Activated B cell treated with CpG ODN at 0.5 μM for 24 hours (primary cell): ENCODE data around the gene CTIF. TPM values are rescaled to one million over a fixed set of nuclear protein-coding genes. Genes with fewer than 3 reads are reported as not detected.
A peak's percentile ranks its signal among the peaks of the same experiment; 100 is the strongest.

Experiments
- ATAC-seq: fragments of 200-7000 bp; cut with Tn5 transposase; one replicate; pipeline ENCODE4 v1.10.0; 2021; ENCODE audit warnings: low read depth, mild to moderate bottlenecking, moderate library complexity
- CTCF ChIA-PET: fragments of 350-600 bp; sonication (Branson Sonifier 250); formaldehyde crosslinking; loops from one replicate; lab custom pipeline; 2021; ENCODE audit warnings: antibody characterized with exemption; lab: Charles Lee
- POLR2A ChIA-PET: fragments of 350-600 bp; sonication (Branson Sonifier 250); formaldehyde crosslinking; loops from one replicate; lab custom pipeline; 2021; ENCODE audit warnings: antibody characterized with exemption; lab: Charles Lee
- DNase-seq: peaks from one replicate; pipeline ENCODE4 v3.0.0; 2022
- H3K27ac Mint-ChIP-seq: one replicate; pipeline ENCODE4 v1.8.0; 2020; ENCODE audit warnings: mixed read lengths
- H3K27me3 Mint-ChIP-seq: one replicate; pipeline ENCODE4 v1.8.0; 2021; ENCODE audit warnings: mixed read lengths
- H3K36me3 Mint-ChIP-seq: one replicate; pipeline ENCODE4 v1.8.0; 2021; ENCODE audit warnings: low read depth, mixed read lengths
- H3K4me1 Mint-ChIP-seq: one replicate; pipeline ENCODE4 v1.8.0; 2021; ENCODE audit warnings: mixed read lengths
- H3K4me3 Mint-ChIP-seq: one replicate; pipeline ENCODE4 v1.8.0; 2020; ENCODE audit warnings: mild to moderate bottlenecking, mixed read lengths
- H3K9me3 Mint-ChIP-seq: one replicate; pipeline ENCODE4 v1.8.0; 2020; ENCODE audit warnings: mixed read lengths
- intact Hi-C: fragments of 100-400 bp; cut with micrococcal nuclease; formaldehyde crosslinking; loops from one replicate; pipeline ENCODE4 v1.15.1; 2024
- total RNA-seq: library from RNA; stranded (reverse); gene quantifications from 2 replicates; pipeline ENCODE4 v1.2.3, GENCODE V29; 2022
- TF ChIP-seq, protein P1 (sequence below): fragments of 200-600 bp; IDR thresholded peaks from one replicate; pipeline ENCODE4 v1.8.0; 2022; ENCODE audit warnings: antibody characterized with exemption, mild to moderate bottlenecking

Gene CTIF
- total RNA-seq, 1 donor from 2014 or later, result 9.3 TPM

- CTCF ChIA-PET, result no interaction called here
- intact Hi-C loops, result loop anchor here (10.0 kb wide), 1 partner anchor 682 kb away; the partner anchor contains the start of gene DYM
- peaks cover 59% of the 10 kb centered on the region for H3K4me1 Mint-ChIP-seq
Observed at GRCh38 chr18:48782381-48782861, 243.6 kb downstream of the CTIF start.

DNA sequence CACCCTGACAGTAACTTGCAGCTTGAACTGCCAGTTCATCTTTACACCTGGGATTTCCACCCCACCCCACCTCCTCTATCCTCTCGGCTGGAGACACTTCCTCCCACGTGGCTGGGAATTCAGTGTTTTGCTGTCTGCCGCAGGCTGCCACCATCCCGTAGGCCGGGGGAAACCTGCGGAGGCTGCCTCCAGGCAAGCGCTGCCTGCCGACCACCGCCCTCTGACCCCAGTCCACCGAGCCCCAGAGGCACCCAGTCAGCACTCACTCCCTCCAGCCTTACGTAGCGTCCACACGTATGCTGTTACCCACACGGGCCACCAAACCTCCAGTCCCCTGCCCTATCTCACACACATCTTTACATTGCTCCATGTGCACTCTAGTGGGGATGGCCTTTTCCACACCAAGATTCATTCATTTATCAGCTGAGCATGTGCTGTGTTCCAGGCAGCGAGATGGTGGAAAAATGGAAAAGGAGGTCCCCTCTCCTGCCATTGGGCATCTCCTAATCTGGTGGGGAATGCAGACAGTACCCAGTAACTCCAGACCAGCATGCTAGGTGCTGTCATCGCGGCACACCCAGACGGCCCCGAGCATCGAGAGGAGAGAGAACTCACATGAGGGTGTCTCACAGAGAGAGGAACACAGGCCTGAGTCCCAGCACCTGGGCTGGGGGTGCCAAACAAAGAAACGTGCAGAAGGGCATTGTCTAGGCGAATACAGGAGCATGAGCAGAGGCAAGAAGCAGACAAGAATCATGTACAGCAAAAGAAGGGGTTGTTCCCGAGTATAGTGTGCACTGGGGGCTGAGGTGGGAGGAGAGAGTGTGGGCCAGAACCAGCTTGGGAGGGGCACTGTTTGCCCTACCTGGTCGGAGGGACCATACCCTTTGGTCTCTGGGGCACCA is 245.0 kb downstream of the CTIF start:
- Mint-ChIP-seq H3K4me3 (no peak overlapping the region), H3K27me3 (no peaks in the 10 kb centered on the region), H3K36me3 (no peaks in the 10 kb centered on the region), H3K27ac (no peak overlapping the region), H3K9me3 (no peaks in the 10 kb centered on the region), H3K4me1 (peaks cover 62% of the 10 kb centered on the region)
- POLR2A ChIA-PET, result interaction anchor here (0.6 to 0.8 kb wide), 2 partner anchors 25 to 85 kb away, joined by 3 read pairs; no protein-coding TSS in a partner anchor
- intact Hi-C loops, result loop anchor here (2.0 to 10.0 kb wide), 3 partner anchors 209 to 681 kb away; partner anchors contain the start of gene DYM
- ATAC-seq (no peak), DNase-seq (no peak)
- CTCF ChIA-PET, result interaction anchor here (1.1 kb wide), 1 partner anchor 395 kb away, joined by 3 read pairs; no protein-coding TSS in a partner anchor
- TF ChIP-seq, protein P1, sequence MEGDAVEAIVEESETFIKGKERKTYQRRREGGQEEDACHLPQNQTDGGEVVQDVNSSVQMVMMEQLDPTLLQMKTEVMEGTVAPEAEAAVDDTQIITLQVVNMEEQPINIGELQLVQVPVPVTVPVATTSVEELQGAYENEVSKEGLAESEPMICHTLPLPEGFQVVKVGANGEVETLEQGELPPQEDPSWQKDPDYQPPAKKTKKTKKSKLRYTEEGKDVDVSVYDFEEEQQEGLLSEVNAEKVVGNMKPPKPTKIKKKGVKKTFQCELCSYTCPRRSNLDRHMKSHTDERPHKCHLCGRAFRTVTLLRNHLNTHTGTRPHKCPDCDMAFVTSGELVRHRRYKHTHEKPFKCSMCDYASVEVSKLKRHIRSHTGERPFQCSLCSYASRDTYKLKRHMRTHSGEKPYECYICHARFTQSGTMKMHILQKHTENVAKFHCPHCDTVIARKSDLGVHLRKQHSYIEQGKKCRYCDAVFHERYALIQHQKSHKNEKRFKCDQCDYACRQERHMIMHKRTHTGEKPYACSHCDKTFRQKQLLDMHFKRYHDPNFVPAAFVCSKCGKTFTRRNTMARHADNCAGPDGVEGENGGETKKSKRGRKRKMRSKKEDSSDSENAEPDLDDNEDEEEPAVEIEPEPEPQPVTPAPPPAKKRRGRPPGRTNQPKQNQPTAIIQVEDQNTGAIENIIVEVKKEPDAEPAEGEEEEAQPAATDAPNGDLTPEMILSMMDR, result no peak

More at GRCh38 chr18:48782381-48782861, 243.6 kb downstream of the CTIF start:
- Mint-ChIP-seq H3K4me3 (no peak overlapping the region), H3K9me3 (no peaks in the 10 kb centered on the region), H3K36me3 (no peaks in the 10 kb centered on the region), H3K27ac (no peak overlapping the region), H3K27me3 (no peaks in the 10 kb centered on the region)
- ATAC-seq (no peak), DNase-seq (no peak)
- TF ChIP-seq, protein P1, result no peak
- POLR2A ChIA-PET, result interaction anchor here (1.6 kb wide), 1 partner anchor 170 kb away, joined by 6 read pairs; no protein-coding TSS in a partner anchor

- no peaks in the 10 kb centered on the region for H3K27me3 Mint-ChIP-seq
- no peak for DNase-seq
- no peaks in the 10 kb centered on the region for H3K9me3 Mint-ChIP-seq
- H3K27ac Mint-ChIP-seq, result peak overlapping the region; percentile 84
- TF ChIP-seq, protein P1, result no peak
- peaks cover 62% of the 10 kb centered on the region for H3K4me1 Mint-ChIP-seq
- POLR2A ChIA-PET, result interaction anchor here (0.7 to 1.8 kb wide), 7 partner anchors 9 to 338 kb away, joined by 3 to 21 read pairs (median 7); no protein-coding TSS in a partner anchor
- H3K4me3 Mint-ChIP-seq, result peak overlapping the region; percentile 64
- peak; percentile 41 for ATAC-seq
- no peaks in the 10 kb centered on the region for H3K36me3 Mint-ChIP-seq
- intact Hi-C loops, result loop anchor here (1.0 to 10.0 kb wide), 10 partner anchors 17 to 680 kb away; partner anchors contain the start of gene DYM
- CTCF ChIA-PET, result interaction anchor here (1.9 kb wide), 1 partner anchor 168 kb away, joined by 5 read pairs; no protein-coding TSS in a partner anchor
Observed at GRCh38 chr18:48784656-48785055, 245.8 kb downstream of the CTIF start.

DNA sequence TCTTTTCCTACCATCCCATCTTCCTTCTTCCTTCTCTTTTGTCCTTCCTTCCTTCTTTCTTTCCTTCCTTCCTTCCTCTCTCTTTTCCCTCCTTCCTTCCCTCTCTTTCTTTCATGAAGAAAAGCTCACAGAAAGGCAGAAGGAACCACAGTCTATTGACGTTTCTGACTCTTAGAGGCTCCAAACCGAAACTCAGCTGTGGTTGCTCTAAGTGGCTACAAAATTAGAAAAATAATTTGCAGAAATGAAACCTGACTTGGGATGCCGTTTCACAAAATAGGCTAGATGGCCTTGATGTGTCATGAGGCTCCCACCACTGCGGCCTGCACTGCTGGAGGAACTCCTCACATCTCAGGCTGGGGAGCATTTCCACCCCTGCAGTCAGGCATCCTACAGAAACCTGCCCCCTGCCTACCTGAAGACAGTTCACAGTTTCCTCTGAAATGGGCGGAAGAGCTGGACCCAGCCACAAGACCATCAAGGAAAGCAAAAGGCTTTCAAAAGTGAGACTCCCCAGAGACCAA is 246.3 kb downstream of the CTIF start:
- CTCF ChIA-PET, result interaction anchor here (0.8 to 1.9 kb wide), 3 partner anchors 16 to 167 kb away, joined by 3 to 7 read pairs (median 5); no protein-coding TSS in a partner anchor
- Mint-ChIP-seq H3K9me3 (no peaks in the 10 kb centered on the region), H3K27ac (peak overlapping the region; percentile 84), H3K27me3 (no peaks in the 10 kb centered on the region), H3K4me3 (peak overlapping the region; percentile 64), H3K36me3 (no peaks in the 10 kb centered on the region), H3K4me1 (peaks cover 62% of the 10 kb centered on the region)
- TF ChIP-seq, protein P1, result no peak
- ATAC-seq (peak; percentile 91), DNase-seq (peak; percentile 47)
- POLR2A ChIA-PET, result interaction anchor here (0.7 to 1.8 kb wide), 9 partner anchors 9 to 338 kb away, joined by 3 to 21 read pairs (median 4); no protein-coding TSS in a partner anchor
- intact Hi-C loops, result loop anchor here (1.0 to 10.0 kb wide), 10 partner anchors 16 to 680 kb away; partner anchors contain the start of gene DYM
